GM19025 (cell line): Measurements from ENCODE around the gene GLI3.

ENCODE experiments used
- ATAC-seq: cut with Tn5 transposase; IDR thresholded peaks from one replicate; pipeline ENCODE4 v1.9.1; 2021; ENCODE audit warnings: mild to moderate bottlenecking, low read depth, moderate library complexity; ENCODE audit not compliant: unreplicated experiment

The GLI3 gene

DNA sequence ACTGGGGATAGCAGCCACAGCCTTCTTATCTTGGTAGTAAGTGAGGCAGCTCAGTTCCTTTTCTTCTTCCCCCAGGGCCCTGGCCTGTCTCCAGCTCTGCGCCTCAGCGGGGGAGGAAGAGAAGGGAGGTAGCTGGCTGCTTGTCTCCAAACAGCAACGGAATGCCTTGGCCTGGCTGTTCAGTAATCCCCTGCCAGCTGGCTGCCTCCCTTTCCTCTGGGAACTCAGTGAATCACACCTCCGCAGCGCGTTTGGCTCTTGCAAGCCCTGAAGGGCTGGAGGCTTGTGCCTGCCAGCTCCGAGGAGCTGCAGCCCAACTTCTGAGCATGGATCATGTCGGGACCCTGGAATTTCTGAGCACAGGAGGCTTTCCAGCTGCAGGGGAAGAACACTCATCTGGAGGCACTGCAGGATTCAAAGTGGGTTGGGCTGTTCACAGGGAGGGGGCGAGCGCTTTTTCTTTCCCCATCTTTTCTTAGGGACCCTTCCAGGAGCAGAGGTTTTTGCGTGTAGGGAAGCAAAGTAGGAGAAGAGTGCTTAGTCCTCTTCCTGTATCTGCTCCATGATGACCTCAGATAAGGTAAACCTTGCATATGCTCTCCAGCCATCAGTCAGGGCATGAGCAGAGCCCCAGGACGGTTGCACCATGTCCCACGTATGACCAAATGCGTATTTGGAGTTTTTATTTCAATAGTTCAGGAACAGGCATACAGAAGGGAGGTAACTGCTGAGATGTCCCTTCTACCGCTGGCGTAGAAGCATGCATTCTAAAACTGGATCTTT, 280.9 kb downstream of the GLI3 start:
- ATAC-seq = no peak

DNA sequence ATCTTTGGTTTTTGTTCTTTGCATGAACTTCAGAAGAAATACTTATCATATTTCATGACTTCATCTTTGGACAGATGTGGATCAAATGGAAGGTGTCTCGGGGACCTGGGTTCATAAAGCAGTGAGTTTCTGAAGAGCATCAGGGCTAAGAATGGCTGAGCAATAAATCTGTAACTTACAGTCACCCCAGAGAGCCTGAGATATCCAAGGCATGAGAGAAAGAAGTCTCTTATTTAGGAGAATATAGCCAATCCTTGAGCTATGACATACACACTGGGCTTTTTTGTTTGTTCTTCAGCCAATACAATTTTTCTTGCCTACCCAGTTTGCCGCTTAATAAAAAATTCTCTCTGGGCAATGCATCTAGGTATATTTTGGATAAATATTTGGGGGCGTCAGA, 281.6 kb downstream of the GLI3 start:
- ATAC-seq = no peak

DNA sequence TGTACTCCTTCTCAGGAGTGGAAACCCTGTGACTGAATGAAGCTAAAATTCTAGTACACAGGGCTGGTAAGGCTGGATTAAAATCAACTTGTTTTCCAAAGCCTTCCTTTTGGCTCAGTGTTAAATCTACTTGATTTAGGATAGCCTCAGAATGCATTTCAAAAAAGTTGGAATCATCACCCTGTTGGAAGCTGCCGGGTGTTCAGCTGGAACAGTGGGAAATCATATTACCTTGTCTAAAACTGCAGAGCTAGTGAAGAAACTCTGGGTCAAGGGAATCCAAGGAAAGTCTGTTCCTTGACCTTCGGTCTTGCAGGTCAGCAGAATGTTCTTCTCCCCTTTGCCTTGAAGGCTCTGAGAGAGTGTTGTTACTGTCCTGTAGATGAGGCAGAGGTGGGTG, 282.0 kb downstream of the GLI3 start:
- ATAC-seq = no peak

DNA sequence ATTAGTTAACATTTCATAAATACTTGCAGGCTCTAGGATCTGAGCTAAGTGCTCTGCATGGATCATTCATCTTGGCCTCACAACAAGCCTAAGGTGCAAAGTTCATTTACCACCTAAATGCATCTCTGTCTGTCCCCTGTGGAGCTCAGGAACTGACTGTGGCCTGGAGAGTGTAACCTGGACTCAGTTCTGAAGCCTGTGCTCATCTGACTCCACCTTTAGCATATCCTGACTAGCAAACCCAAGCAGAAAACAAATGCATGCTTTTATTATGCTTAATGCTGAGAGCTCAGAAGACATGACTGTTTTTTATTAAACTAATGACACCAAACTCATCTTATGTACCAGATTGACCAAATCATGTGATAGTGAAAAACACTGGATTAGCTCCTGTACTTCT, 288.5 kb downstream of the GLI3 start:
- ATAC-seq = no peak

DNA sequence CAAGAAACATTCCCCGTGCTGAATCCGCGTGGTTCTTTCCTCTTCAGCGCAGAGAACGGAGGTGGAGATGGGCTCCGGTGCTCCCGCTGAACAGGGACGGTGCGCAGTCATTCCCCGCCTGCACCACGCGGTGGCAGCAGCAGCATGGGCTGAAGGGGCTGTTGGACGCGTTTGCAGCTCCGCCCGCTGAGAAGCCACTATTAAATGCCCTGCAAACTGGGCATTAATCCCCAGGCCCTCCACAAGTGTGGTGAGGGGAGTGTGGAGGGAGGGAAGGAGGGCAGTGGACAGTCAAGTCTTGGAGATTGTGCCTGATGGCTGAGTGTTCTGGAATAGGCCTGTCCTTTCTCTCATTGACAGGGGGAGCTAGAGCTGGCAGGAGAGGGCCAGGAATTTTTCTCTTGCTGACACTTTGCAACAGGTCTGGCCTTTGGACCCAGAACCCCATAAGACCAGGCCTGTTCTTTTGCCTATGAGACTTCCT, 293.9 kb downstream of the GLI3 start:
- peak; percentile 80 for ATAC-seq

DNA sequence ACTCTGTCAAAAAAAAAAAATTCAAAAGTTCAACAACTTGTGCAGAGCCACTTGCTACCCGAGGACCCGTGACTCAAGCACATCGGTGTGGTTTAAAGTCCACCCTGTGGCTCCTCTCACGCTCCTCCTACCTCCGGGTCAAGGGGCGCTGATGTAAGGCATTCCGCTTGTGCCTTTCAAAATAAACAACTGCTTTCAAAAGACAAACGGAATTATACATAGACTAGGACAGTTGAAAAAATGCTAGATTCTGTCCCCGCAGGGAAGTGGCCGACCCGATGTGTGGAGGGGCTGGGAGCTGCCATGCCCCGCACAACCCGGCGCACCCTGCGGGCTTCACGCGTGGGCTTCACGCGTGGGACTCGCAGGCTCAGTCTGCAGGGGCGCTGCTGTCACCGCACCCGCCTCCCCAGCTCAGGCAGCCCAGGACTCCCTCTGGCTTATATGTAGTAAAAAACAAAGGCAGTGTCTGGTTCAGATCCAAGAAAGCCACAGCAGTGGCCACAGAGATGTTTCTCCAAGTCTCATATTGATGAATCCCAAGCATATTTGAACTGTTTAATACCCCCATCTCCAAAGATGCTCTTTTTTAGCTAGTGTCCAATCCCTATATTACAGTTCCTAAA, 294.4 kb downstream of the GLI3 start:
- no peak for ATAC-seq

DNA sequence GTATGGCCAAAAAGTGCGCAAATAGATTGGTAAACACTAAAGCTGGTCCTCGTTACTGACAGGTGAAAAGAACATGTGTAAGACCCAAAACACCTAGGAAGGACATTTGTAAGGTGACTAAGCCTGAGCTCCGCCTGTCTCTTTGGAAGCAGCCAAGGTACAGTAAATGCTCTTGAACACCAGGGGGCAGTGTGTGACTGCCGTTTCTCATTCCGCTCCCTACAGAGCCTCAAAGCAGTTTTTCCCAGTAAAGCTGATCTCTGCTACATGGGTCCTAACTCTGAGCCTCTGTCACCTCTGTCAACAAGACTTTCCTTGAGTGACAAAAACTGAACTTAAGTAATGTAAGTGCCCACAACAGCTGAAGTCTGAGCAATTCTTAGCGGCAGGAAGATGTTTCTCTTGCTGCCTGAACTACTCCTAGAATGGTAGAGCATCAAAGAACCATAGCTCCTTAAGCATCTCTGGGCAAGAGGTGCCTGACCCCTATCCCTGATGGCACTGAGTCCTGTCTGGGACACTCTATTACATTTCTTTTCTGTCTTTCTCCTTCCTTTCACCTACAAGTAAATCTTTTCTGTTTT, 296.2 kb downstream of the GLI3 start:
- ATAC-seq = peak; percentile 78

DNA sequence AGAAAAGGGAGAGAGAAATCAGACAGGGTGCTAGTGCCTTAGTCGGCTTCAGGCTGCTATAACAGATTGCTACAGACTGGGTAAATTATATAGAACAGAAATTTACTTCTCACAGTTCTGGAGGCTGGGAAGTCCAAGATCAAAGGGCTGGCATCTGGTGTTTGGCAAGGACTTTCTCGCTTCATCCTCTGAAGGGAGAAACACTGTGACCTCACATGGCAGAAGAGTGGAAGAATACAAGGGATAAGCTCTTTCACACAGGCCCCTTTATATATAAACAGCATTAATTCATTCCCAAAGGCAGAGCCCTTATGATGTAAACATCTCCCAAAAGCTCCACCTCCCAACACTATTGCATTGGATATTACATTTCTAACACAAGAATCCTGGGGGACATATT, 298.6 kb downstream of the GLI3 start:
- no peak for ATAC-seq

DNA sequence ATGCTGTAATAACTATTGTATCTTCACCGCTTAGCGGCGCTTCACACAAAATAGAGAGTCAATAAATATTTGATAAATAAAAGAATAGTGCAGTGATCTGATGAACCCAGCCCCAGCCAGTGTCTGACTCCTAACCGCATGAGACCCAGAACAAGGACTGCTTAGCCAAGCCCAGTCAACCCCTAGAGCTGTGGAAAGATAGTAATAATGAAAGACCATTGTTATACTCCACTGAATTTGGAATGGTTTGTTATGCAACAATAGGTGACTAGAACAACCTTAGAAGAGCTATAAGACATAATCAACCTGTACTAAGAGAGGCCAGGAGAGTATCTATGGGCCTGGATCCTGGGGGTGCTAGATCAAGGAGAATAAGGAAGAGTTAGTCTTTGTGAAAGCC, 303.6 kb downstream of the GLI3 start:
- no peak for ATAC-seq

DNA sequence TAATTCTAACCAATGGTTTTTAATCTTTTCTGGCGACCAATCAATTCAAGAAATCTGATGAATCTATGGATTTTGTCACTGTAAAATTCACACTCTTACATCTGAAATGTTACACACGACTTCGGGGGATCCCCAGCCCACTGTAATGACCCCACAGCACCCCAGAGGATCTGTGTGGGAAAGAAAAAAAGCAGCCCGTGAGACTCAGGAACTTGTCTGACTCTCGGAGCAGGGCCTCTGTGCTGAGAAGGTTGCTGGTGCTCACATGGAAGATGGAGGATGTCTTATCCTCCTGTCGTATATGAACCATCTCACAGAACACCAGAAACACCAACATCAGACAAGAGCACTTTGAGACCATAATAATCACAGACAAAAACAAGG, 305.8 kb downstream of the GLI3 start:
- ATAC-seq = peak; percentile 56

DNA sequence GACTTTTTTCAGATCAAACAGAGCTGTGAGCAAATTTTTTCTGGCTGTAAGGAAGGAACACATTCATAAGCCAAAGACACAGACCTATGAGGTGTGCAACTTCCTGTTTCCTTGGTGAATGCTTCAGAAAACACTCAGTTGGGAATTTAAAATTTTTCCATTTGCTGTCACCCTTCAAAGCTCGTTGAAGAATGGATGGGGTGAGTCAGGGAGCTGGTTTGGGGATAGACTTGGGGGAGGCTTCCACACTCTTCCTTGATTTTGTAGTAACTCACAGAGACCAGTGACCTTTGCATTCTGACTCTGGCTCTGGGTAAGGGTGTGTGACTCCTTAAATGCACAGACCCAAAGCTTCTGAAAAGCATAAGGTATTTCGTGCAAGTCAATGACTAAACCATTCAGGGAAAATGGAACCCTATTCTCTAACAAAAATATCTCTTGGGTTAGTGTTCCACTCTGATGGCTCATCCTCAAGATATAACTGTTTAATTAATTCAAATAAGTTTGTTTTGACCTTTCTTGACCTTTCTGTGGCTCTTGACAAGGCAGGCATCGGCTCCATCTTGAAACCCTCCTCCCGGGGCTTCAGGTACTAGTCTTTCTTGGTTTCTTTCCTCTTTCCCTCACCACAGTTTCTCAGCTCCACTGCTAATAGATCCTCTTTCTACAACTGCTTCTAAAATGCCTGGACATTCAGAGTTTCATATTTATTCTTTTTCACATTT, 306.3 kb downstream of the GLI3 start:
- peak; percentile 68 for ATAC-seq

DNA sequence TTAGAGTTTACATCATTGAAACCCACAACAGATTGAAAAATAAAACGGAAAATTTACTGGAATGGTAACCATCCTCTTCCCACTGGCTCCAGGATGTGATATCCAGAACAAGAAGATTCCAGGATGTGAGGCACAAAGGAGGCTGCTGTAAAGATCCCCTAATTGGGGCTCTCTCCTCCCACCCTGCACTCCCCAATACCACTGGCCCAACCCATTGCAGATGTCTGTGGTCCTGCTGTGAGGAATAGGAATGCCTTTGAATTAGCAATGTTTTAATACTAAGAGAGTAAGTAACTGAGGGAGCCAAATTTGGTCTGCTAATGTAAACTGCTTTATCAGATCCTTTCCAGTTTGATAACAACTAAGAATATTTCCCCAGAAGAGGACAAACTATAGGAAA, 308.2 kb downstream of the GLI3 start:
- ATAC-seq = no peak

DNA sequence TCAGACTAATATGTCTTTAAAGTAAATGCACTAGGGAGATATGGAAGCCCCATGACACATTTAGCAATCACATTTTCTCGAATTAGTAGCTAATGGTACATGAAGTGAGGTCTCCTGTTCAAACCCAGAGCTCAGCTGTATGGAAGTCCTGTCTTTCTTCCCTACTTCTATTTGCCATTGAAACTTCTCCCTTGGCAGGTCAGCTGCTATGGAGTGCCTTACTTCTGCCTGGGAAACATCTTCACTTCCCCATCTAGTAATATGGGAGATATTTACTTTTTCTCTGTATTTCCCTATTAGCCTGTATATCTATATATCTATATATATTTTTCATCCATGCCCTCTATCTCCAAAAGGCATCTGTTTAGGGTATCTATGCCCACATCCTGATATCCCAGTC, 308.8 kb downstream of the GLI3 start:
- no peak for ATAC-seq

DNA sequence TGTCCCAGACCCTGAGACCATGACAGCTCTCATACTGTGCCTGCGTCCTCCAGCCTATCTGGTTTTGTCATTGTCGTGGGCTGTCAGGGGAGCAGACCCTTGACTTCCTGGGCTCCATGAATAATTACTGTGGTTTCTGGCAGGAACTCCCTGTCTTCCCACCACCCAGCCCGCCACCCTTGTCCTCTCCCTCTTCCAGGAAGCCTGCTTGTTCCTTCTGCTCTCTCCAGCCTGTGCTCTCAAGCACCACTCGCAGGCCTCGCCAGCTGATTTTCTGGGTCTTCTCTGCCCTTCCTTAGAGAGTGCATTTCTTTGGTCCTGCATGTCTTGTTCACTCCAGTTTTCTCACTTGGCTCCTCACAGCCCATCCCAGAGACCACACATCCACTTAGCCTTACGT, 309.6 kb downstream of the GLI3 start:
- no peak for ATAC-seq

DNA sequence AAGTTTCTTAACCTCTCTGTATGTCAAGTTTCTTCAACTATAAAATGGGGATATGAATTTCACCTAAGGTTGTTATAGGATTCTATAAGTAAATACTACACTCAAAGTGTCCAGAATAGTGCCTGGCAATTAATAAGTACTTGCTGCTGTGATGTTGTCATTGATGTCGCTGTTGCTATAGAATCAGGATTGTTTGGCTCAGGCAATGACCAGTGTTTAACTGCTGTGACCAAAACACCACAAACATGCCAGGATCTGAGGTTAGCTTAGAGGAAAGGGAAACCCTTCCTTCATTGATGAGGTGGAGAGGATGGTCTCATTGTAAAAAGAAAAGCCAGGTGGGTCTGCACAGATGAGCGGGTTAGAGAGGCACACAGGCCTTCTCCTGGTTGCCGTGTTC, 311.1 kb downstream of the GLI3 start:
- ATAC-seq = no peak

DNA sequence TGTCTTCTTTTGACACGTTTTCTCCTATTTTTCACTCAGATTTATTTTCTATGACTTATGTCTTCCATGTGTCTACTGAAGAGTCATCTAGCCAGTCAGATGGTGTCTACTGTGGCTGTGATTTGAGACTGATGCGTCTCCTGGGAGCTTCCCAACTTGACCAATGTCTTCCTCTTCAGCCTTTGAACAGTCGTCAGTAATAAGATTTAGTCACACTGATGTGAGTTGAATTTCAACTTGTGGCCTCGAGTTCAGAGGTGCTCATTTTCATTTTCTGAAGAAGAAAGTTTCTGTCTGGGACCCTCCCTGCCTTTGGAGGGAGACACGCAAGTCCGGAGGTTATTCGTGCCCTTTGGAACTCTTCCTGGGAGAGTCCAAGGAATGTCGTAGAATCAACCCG, 312.2 kb downstream of the GLI3 start:
- ATAC-seq = no peak

DNA sequence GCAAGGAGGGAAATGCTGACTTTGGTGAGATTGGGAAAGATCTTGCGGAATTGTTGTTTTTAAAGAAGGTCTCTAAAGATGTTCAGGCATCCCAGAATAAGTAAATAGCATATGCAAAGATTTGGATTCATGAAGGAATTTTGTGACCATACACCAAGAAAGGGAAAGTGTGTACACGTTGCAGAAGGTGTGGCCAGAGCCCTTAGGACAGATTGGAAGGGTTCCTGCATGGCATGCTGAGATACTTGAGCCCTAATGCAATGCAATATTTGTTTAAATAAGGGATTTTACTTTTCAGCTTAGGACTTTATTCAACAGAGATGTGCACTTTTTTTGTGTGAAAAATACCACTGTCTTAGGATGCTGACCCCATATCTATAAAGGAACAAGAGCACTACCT, 314.6 kb downstream of the GLI3 start:
- ATAC-seq = no peak

DNA sequence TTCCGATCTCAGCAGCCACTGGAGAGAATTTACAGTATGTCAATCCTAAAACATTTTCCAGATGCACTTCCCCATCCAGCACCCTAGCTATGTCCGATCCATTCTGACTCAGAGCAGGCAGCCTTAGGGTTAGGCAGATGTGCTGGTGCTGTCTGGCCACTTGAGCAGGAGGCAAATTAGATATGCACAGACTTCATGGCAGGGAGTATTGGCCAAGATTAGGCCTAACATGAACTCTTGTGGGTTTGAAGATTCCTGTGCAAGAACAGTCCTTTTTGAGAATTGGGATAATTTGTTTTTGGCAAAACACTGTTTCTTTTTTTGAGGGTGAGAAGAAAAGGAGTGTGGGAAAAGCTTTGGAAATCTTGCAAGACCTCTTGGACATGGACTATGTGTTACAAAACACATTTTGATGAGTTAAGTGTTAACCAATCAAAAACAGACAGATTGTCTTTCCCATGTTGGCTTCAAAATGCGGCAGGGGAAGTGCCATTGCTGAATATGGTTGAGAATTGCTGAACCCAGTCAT, 315.5 kb downstream of the GLI3 start:
- ATAC-seq = no peak

DNA sequence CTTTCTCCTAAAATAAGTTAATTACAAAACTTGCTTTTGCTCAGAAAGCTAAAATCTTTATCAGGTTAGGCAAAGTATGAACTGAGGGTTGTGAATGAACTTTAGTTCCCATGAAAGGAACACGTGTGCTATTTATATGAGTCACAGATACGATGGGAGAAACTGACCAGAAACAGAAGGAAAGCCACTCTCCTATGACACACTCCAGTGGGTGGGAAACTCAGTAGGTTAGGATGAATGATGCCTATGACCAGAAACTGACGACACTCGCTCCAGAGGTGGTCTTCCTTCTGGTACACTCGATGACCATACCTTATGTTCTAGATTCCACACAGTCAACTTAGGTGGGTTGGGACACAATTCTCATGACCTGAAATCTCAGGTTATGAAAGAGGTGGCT, 318.4 kb downstream of the GLI3 start:
- no peak for ATAC-seq

DNA sequence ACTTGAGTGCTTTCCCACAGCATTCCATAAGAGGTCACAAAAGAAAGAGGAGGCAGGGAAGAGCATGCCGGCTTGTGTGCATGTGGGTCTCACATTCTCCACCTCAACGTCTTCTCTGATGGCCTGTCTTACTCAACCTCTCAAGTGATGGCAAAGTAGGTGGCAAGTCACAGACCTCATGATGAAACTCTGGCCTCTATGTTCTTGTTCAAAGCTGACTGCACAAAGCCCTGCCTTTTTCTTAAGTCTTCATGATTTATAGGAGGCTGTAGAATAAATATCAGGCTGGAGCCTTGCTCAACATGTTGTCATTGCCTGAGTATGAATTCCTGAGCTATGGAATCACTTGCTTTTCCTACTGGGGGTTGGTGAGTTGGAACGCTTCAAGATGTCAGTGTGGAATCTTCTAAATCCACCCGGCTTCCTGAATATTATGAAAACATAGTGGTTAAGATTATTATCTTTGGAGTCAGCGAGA, 320.5 kb downstream of the GLI3 start:
- no peak for ATAC-seq

DNA sequence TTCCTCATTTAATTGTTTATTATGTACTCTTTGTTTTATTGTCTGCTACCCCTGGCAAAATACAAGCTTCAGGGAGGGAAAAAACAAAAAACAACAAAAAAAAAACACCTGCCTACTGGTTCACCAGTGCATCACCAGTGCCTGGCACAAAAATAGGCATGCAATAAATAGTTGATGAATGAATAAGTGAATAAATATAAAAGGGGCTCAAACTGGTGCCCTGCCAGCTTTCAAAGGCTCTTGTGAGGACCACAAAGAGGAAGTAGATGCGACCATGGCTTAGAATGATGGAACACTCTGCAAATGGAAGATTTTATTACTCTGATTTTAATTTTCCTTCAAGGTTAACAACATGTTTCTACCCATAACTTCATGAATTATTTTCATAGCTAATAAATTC, 321.1 kb downstream of the GLI3 start:
- ATAC-seq = no peak
